ENCODE results near the gene TBC1D4. TPM values are rescaled to one million over a fixed set of nuclear protein-coding genes. Genes with fewer than 3 reads are reported as not detected.

The TBC1D4 gene
- total RNA-seq, 6 experiments from 2014 or later = 7.7 to 18.6 (median 10.3) TPM

DNA sequence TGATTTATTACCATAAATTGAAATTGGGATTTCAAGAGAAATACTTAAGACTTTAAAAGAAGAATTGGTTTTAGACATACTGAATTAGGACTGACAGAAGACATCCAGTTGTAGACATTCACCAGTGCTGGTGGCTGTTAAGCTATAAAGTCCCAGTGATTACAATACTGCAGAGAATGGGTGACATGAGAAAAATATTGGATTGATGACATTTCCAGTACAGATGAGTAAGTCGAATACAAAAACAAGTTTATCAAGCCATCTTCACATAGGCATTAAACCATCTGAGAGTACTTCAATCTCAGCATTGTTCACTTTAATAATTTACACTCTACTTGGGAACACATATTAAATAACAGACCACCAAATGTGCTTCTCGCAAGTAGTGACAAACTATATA lies 66.8 kb downstream of the TBC1D4 start:
- ATAC-seq (no peak), DNase-seq (no peak)
- H3K4me3 ChIP-seq = no peak overlapping the region
- peaks cover 0 to 44% (median 17%) of the 10 kb centered on the region in 4 donors for H3K4me1 ChIP-seq
- H3K27me3 ChIP-seq = no peaks in the 10 kb centered on the region
- no peaks in the 10 kb centered on the region for H3K9me3 ChIP-seq
- intact Hi-C loops (cut with DNase I) = no loop called here
- TF ChIP-seq POLR2A (IDR thresholded peaks at IDR 0.05) = no peak
- TF ChIP-seq, protein P1, sequence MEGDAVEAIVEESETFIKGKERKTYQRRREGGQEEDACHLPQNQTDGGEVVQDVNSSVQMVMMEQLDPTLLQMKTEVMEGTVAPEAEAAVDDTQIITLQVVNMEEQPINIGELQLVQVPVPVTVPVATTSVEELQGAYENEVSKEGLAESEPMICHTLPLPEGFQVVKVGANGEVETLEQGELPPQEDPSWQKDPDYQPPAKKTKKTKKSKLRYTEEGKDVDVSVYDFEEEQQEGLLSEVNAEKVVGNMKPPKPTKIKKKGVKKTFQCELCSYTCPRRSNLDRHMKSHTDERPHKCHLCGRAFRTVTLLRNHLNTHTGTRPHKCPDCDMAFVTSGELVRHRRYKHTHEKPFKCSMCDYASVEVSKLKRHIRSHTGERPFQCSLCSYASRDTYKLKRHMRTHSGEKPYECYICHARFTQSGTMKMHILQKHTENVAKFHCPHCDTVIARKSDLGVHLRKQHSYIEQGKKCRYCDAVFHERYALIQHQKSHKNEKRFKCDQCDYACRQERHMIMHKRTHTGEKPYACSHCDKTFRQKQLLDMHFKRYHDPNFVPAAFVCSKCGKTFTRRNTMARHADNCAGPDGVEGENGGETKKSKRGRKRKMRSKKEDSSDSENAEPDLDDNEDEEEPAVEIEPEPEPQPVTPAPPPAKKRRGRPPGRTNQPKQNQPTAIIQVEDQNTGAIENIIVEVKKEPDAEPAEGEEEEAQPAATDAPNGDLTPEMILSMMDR (IDR thresholded peaks at IDR 0.05) = no peak
- no peaks in the 10 kb centered on the region for H3K36me3 ChIP-seq
- 84% methylated on average over 2 of the region's 2 CpGs for WGBS (ENCODE audit: insufficient coverage, low coverage, low lambda C conversion rate, missing lambda C conversion rate)
- H3K27ac ChIP-seq = no peak overlapping the region

DNA sequence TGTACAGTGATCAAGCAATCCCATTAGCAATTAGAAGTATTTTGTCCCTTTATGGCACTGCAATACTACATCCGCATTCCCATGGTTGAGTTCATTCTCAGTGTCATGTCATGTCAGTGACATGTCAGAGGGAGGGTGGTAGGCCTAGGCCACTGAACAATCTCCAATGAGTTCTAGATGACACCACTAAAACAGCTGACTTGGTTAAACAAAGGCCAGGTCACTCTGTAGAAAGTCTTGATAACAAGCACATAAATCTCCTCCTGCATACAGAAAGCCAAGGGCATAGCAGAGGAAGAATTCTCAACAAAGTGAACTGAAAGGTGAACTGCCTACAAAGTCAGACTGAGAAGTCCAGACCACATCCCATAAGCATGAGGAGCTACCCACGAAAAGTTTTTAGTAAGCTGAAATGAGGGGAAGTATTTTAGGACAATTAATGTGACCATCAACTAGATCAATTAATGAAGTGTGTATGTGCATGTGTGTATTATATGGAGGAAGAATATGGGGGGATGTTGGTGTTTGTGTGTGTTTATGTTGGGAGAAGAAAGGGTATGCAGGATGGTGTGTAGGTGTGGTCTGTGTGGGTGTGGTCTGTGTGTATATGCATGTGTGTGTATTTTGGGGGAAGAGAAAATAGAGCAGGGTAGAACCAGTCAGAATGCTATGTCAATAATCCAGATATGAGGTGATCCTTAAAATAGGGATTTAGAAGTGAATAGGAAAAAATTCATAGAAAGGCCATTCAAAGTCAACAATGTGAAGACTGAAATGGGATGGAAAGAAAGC lies 67.7 kb downstream of the TBC1D4 start:
- H3K27me3 ChIP-seq = no peaks in the 10 kb centered on the region
- peaks cover 0 to 44% (median 17%) of the 10 kb centered on the region in 4 donors for H3K4me1 ChIP-seq
- ATAC-seq (no peak), DNase-seq (no peak)
- 69% methylated on average over 2 of the region's 2 CpGs for WGBS (ENCODE audit: insufficient coverage, low coverage, low lambda C conversion rate, missing lambda C conversion rate)
- H3K36me3 ChIP-seq = no peaks in the 10 kb centered on the region
- TF ChIP-seq, protein P1 (IDR thresholded peaks at IDR 0.05) = no peak
- TF ChIP-seq POLR2A (IDR thresholded peaks at IDR 0.05) = no peak
- H3K27ac ChIP-seq = no peak overlapping the region
- H3K4me3 ChIP-seq = no peak overlapping the region
- H3K9me3 ChIP-seq = no peaks in the 10 kb centered on the region
- intact Hi-C loops (cut with DNase I) = no loop called here

DNA sequence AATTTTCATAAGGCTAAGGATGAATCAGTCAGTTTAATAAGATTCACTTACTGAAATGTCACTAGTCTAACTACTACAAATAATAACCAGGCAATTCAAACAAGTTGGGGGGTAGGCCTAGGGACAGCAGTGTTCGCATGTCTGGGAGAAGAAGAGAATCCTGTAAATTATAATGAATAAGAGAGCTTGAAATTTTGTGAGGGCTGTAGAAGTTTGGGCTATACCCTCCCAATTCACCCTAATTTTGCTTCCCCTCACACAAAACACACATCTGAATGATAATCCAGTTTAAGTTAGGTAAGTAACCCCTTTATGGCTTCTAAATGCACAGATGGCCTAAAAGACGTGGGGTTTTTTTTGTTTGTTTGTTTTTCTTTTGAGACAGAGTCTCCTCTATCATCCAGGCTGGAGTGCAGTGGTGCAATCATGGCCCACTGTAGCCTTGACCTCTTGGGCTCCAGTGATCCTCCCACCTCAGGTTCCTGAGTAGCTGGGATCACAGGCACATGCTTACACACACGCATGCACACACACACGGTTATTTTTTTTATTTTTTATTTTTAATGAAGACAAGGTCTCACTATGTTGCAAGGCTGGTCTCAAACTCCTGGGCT lies 69.9 kb downstream of the TBC1D4 start:
- Histone ChIP-seq H3K9me3 (no peaks in the 10 kb centered on the region), H3K27me3 (no peaks in the 10 kb centered on the region), H3K4me1 (peaks cover 0 to 32% (median 11%) of the 10 kb centered on the region in 4 donors), H3K4me3 (no peak overlapping the region), H3K36me3 (no peaks in the 10 kb centered on the region), H3K27ac (peak overlapping the region; percentile 15 to 30 (median 25))
- TF ChIP-seq POLR2A (IDR thresholded peaks at IDR 0.05) = no peak
- TF ChIP-seq, protein P1 (IDR thresholded peaks at IDR 0.05) = no peak
- DNase-seq (peak; percentile 47 to 65 (median 53)), ATAC-seq (peak; percentile 66 to 88 (median 82))
- 43% methylated on average over 4 of the region's 4 CpGs for WGBS (ENCODE audit: insufficient coverage, low coverage, low lambda C conversion rate, missing lambda C conversion rate)
- intact Hi-C loops (cut with DNase I) = no loop called here

DNA sequence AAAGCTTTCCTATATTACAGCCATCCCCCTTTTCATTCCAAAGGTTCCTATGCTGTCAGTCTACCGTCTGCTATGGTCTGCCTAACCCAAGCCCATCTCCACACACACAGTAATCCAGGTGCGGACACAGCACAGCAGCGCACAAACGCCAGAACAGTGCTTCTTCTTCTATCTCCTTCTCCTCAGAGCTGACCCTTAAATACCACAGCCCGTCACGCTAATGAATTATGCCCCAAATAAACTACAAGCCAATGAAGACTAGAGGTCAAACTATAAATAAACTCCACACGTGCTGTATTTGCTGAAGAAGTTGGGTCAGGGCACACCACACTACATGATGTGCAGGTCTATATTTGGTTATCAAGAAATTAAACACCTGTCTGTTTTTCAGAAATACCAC lies 71.8 kb downstream of the TBC1D4 start:
- Histone ChIP-seq H3K36me3 (no peaks in the 10 kb centered on the region), H3K4me1 (peaks cover 0 to 14% (median 4%) of the 10 kb centered on the region in 4 donors), H3K9me3 (no peaks in the 10 kb centered on the region), H3K27me3 (no peaks in the 10 kb centered on the region), H3K4me3 (no peak overlapping the region), H3K27ac (no peak overlapping the region)
- TF ChIP-seq, protein P1 (IDR thresholded peaks at IDR 0.05) = no peak
- TF ChIP-seq POLR2A (IDR thresholded peaks at IDR 0.05) = no peak
- 82% methylated on average over 7 of the region's 7 CpGs for WGBS (ENCODE audit: insufficient coverage, low coverage, low lambda C conversion rate, missing lambda C conversion rate)
- no peak for DNase-seq
- intact Hi-C loops (cut with DNase I) = no loop called here
- ATAC-seq = no peak

All from right lobe of liver (tissue), 6 donors.